HG02588 (cell line): Measurements from ENCODE around the gene ALX1.
"Not testable (repeated sequence)": the region's sequence is repeated elsewhere in the genome, so short reads cannot be mapped to it uniquely, and the experiment has no call there.

Experiments
- ATAC-seq: cut with Tn5 transposase; IDR thresholded peaks from one replicate; pipeline ENCODE4 v1.9.1; 2021; ENCODE audit warnings: mild to moderate bottlenecking, moderate library complexity; ENCODE audit not compliant: unreplicated experiment

Gene ALX1

GRCh38 chr12:85299053-85299452 is 19.0 kb downstream of the ALX1 start:
- no peak for ATAC-seq

- no peak for ATAC-seq
These were observed 21.0 kb downstream of the ALX1 start for GRCh38 chr12:85301051-85301450.

- no peak for ATAC-seq
These were observed 28.4 kb downstream of the ALX1 start for GRCh38 chr12:85308374-85308773.

- ATAC-seq = no peak
These were observed 29.1 kb downstream of the ALX1 start for GRCh38 chr12:85309125-85309566.

- ATAC-seq = no peak
These were observed 30.0 kb downstream of the ALX1 start for GRCh38 chr12:85310025-85310424.

GRCh38 chr12:85310456-85311076 is 30.5 kb downstream of the ALX1 start:
- ATAC-seq = no peak

- not testable (repeated sequence) for ATAC-seq
These were observed 38.0 kb downstream of the ALX1 start for GRCh38 chr12:85317866-85318636.

GRCh38 chr12:85322715-85323114 is 42.7 kb downstream of the ALX1 start:
- ATAC-seq = no peak

GRCh38 chr12:85325442-85325841 is 45.4 kb downstream of the ALX1 start:
- ATAC-seq = no peak

- no peak for ATAC-seq
These were observed 49.9 kb downstream of the ALX1 start for GRCh38 chr12:85329913-85330312.

- ATAC-seq = no peak
These were observed 68.8 kb downstream of the ALX1 start for GRCh38 chr12:85348779-85349178.

GRCh38 chr12:85350356-85350755 is 70.3 kb downstream of the ALX1 start:
- ATAC-seq = no peak
